HEK293 (cell line): ENCODE results near the gene PJVK.
"Not testable (repeated sequence)": the region's sequence is repeated elsewhere in the genome, so short reads cannot be mapped to it uniquely, and the experiment has no call there.

ENCODE experiments used
- CTCF ChIA-PET: fragments of 350-600 bp; formaldehyde crosslinking; extraction: SDS; loops from one replicate; lab custom pipeline; 2021; ENCODE audit warnings: antibody characterized with exemption; lab: Yijun Ruan, JAX
- POLR2A ChIA-PET: fragments of 300-600 bp; formaldehyde crosslinking; extraction: SDS; loops from one replicate; lab custom pipeline; 2020; ENCODE audit warnings: antibody characterized with exemption, inconsistent platforms; lab: Yijun Ruan, JAX
- H3K27ac ChIP-seq: fragments of 200-500 bp; sonication (Bioruptor generic); 2 replicates; pipeline ENCODE4 v1.5.1; 2014; ENCODE audit warnings: low read depth, low read length, control low read depth, inconsistent platforms; ENCODE audit errors: extremely low read depth
- H3K36me3 ChIP-seq, 2 experiments: fragments of 200-500 bp in 1 of 2; sonication (Bioruptor generic) in 1 of 2; 1 replicate in 1 of 2; 2 replicates in 1 of 2; pipeline ENCODE4 v1.5.1; 2014 to 2017; ENCODE audit warnings: inconsistent platforms in 2 of 2, low read length in 2 of 2; ENCODE audit not compliant: control insufficient read depth in 2 of 2, insufficient read depth in 1 of 2
- H3K4me1 ChIP-seq: fragments of 200-500 bp; sonication (Bioruptor generic); 2 replicates; pipeline ENCODE4 v1.5.1; 2014; ENCODE audit warnings: mild to moderate bottlenecking, low read length, inconsistent platforms; ENCODE audit not compliant: control insufficient read depth, insufficient read depth
- H3K4me3 ChIP-seq: 2 replicates; pipeline ENCODE4 v1.5.1; 2011; ENCODE audit warnings: low read depth, mild to moderate bottlenecking, control low read depth, low read length, moderate library complexity
- H3K9me3 ChIP-seq: fragments of 200-500 bp; sonication (Bioruptor generic); 2 replicates; pipeline ENCODE4 v1.5.1; 2014; ENCODE audit warnings: low read depth, low read length, inconsistent platforms; ENCODE audit not compliant: control insufficient read depth, insufficient read depth
- GLIS1 ChIP-seq: fragments of 450-650 bp; formaldehyde crosslinking; IDR thresholded peaks from 2 replicates; pipeline ENCODE4 v1.5.1; 2016; ENCODE audit warnings: missing biosample characterization, missing genetic modification characterization
- HOXD13 ChIP-seq: sonication (generic); formaldehyde crosslinking; IDR thresholded peaks from 2 replicates; pipeline ENCODE4 v1.8.0; 2022; ENCODE audit warnings: missing genetic modification reagents, borderline replicate concordance
- YY2 ChIP-seq: fragments of 450-650 bp; formaldehyde crosslinking; IDR thresholded peaks from 2 replicates; pipeline ENCODE4 v1.5.1; 2016; ENCODE audit warnings: missing biosample characterization, missing genetic modification characterization
- ZBTB20 ChIP-seq: fragments of 450-650 bp; formaldehyde crosslinking; IDR thresholded peaks from 2 replicates; pipeline ENCODE4 v1.5.1; 2016; ENCODE audit warnings: missing biosample characterization, missing genetic modification characterization
- ZIC2 ChIP-seq: fragments of 450-650 bp; formaldehyde crosslinking; IDR thresholded peaks from 2 replicates; pipeline ENCODE4 v1.5.1; 2016; ENCODE audit warnings: missing biosample characterization, missing genetic modification characterization
- ZNF202 ChIP-seq: fragments of 450-650 bp; formaldehyde crosslinking; IDR thresholded peaks from 2 replicates; pipeline ENCODE4 v1.5.1; 2016; ENCODE audit warnings: missing biosample characterization, missing genetic modification characterization, borderline replicate concordance
- ZNF248 ChIP-seq: fragments of 450-650 bp; formaldehyde crosslinking; IDR thresholded peaks from 2 replicates; pipeline ENCODE4 v1.5.1; 2017; ENCODE audit warnings: missing biosample characterization, missing genetic modification characterization
- ZNF324 ChIP-seq: fragments of 450-650 bp; formaldehyde crosslinking; IDR thresholded peaks from 2 replicates; pipeline ENCODE4 v1.5.1; 2016; ENCODE audit warnings: missing biosample characterization, missing genetic modification characterization
- ZNF423 ChIP-seq: fragments of 450-650 bp; formaldehyde crosslinking; IDR thresholded peaks from 2 replicates; pipeline ENCODE4 v1.5.1; 2016; ENCODE audit warnings: missing biosample characterization, missing genetic modification characterization
- ZNF626 ChIP-seq: fragments of 450-650 bp; sonication (Bioruptor Pico); formaldehyde crosslinking; IDR thresholded peaks from 2 replicates; pipeline ENCODE4 v1.5.1; 2018; ENCODE audit warnings: missing biosample characterization, missing genetic modification characterization, inconsistent platforms
- ZNF776 ChIP-seq: fragments of 450-650 bp; formaldehyde crosslinking; IDR thresholded peaks from 2 replicates; pipeline ENCODE4 v1.5.0; 2017; ENCODE audit warnings: missing biosample characterization, missing genetic modification characterization, borderline replicate concordance
- TF ChIP-seq, protein P1 (sequence below): fragments of 450-650 bp; formaldehyde crosslinking; IDR thresholded peaks from 2 replicates; pipeline ENCODE4 v1.5.1; 2016; ENCODE audit warnings: missing biosample characterization, missing genetic modification characterization
- TF ChIP-seq, protein P2 (sequence below): fragments of 450-650 bp; formaldehyde crosslinking; IDR thresholded peaks from 2 replicates; pipeline ENCODE4 v1.5.1; 2016; ENCODE audit warnings: missing biosample characterization, missing genetic modification characterization
- TF ChIP-seq, protein P3 (sequence below): fragments of 450-650 bp; formaldehyde crosslinking; IDR thresholded peaks from 2 replicates; pipeline ENCODE4 v1.5.1; 2016; ENCODE audit warnings: missing biosample characterization, missing genetic modification characterization, borderline replicate concordance
- TF ChIP-seq, protein P4 (sequence below): fragments of 450-650 bp; IDR thresholded peaks from 2 replicates; pipeline ENCODE4 v1.5.1; 2018; ENCODE audit warnings: missing biosample characterization, missing genetic modification characterization
- TF ChIP-seq, protein P5 (sequence below): fragments of 450-650 bp; formaldehyde crosslinking; IDR thresholded peaks from 2 replicates; pipeline ENCODE4 v1.5.1; 2016; ENCODE audit warnings: missing biosample characterization, missing genetic modification characterization

Gene PJVK

DNA sequence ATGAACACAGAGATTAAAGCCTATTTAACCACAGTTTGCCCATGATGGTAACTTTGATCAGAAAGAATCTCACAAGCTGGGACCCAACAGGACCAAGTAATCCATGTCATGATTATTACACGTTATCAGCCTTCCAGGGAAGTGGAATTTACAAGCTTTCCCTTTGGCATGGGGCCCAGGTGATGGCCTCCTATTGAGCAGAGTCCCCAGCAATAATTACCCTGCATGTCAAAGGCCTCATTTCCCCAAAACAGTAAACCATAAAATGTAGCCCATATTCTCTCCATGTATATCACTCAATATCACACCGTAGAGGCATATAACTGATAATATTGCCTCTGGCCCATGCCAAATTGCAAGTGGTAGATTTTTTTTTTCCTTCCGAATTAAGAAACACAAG, 39.1 kb upstream of the PJVK start (continued):
- TF ChIP-seq, protein P1, sequence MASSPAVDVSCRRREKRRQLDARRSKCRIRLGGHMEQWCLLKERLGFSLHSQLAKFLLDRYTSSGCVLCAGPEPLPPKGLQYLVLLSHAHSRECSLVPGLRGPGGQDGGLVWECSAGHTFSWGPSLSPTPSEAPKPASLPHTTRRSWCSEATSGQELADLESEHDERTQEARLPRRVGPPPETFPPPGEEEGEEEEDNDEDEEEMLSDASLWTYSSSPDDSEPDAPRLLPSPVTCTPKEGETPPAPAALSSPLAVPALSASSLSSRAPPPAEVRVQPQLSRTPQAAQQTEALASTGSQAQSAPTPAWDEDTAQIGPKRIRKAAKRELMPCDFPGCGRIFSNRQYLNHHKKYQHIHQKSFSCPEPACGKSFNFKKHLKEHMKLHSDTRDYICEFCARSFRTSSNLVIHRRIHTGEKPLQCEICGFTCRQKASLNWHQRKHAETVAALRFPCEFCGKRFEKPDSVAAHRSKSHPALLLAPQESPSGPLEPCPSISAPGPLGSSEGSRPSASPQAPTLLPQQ (tag by site-specific recombination): peak; percentile 38; the same call in 1 of the 2 replicates
- TF ChIP-seq GLIS1 (peak; percentile 45; the same call in 1 of the 2 replicates), ZIC2 (tag by site-specific recombination) (peak; percentile 54), ZNF423 (0 out of 2 replicates have a peak, but pooled peaks have one; percentile 8)

DNA sequence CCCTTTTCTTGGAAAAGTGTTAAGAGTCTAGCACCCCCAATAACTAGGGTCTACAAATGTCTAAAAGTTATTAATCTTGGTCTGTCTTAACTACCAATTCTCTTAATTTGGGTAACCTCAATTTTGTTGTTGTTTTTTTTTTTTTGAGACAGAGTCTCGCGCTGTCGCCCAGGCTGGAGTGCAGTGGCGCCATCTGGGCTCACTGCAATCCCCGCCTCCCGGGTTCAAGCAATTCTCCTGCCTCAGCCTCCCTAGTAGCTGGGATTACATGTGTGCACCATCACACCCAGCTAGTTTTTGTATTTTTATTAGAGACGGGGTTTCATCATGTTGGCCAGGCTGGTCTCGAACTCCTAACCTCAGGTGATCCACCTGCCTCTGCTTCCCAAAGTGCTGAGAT, 38.7 kb upstream of the PJVK start:
- H3K36me3 ChIP-seq, H3K27ac ChIP-seq, H3K4me1 ChIP-seq, H3K9me3 ChIP-seq, H3K4me3 ChIP-seq, POLR2A ChIA-PET: not testable (repeated sequence)
- TF ChIP-seq, protein P2, sequence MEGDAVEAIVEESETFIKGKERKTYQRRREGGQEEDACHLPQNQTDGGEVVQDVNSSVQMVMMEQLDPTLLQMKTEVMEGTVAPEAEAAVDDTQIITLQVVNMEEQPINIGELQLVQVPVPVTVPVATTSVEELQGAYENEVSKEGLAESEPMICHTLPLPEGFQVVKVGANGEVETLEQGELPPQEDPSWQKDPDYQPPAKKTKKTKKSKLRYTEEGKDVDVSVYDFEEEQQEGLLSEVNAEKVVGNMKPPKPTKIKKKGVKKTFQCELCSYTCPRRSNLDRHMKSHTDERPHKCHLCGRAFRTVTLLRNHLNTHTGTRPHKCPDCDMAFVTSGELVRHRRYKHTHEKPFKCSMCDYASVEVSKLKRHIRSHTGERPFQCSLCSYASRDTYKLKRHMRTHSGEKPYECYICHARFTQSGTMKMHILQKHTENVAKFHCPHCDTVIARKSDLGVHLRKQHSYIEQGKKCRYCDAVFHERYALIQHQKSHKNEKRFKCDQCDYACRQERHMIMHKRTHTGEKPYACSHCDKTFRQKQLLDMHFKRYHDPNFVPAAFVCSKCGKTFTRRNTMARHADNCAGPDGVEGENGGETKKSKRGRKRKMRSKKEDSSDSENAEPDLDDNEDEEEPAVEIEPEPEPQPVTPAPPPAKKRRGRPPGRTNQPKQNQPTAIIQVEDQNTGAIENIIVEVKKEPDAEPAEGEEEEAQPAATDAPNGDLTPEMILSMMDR (tag by site-specific recombination): peak; percentile 33; the same call in 1 of the 2 replicates
- TF ChIP-seq, protein P1 (tag by site-specific recombination): peak; percentile 10; the same call in 1 of the 2 replicates
- 0 out of 2 replicates have a peak, but pooled peaks have one; percentile 2 for TF ChIP-seq ZNF423
- CTCF ChIA-PET: interaction anchor here (0.6 to 4.2 kb wide), 6 partner anchors 16 to 470 kb away, joined by 3 to 61 read pairs (median 7); partner anchors contain the start of gene RBM45

DNA sequence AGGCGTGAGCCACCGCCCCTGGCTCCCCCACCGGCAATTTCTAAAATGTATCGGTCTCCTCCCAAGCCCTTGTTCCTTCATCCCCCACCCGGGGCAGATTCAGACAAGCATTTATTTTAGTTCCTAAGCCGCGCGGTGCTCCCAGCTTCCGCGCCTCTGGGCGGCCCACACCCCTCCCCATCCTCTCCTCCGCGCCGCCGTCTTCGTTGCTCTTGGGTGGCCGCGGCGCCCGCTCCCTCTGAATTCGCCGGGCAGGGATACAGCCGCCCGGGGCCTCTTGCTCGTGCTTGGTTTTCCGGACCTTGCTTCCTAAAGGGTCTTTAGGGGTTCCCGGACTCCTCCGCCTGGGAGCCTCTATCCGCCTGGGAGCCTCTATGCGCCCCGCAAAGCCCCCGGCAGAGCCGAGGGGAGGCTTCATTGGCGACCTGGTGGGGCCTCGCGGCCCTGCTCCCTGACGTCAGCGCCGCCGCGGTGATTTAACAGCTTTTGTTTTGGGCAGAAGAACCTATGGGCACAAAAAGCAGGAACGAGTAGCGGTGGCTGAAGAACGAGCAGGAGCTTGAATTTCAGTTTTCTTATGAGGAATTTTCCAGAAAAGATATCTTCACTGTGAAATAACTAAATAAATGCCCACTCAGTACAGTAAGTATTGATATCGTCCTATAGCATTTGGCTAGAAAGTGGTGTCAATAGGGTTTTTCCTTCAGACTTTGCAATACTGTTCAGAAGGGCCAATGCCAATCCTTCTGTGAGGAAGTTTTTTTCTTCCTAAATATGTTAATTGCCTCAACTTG, 37.5 kb upstream of the PJVK start:
- peak overlapping the region; percentile 67 for H3K4me3 ChIP-seq
- no peaks in the 10 kb centered on the region for H3K9me3 ChIP-seq
- CTCF ChIA-PET: interaction anchor here (0.6 to 4.2 kb wide), 23 partner anchors 9 to 547 kb away, joined by 3 to 61 read pairs (median 6); partner anchors contain the start of genes PJVK, PRKRA and RBM45
- POLR2A ChIA-PET: interaction anchor here (1.0 to 2.9 kb wide), 9 partner anchors 9 to 341 kb away, joined by 3 to 33 read pairs (median 5); partner anchors contain the start of genes PDE11A, PJVK, PRKRA and RBM45
- peak overlapping the region; percentile 88 for H3K27ac ChIP-seq
- no peaks in the 10 kb centered on the region for H3K4me1 ChIP-seq
- no peaks in the 10 kb centered on the region for H3K36me3 ChIP-seq
- TF ChIP-seq, protein P3, sequence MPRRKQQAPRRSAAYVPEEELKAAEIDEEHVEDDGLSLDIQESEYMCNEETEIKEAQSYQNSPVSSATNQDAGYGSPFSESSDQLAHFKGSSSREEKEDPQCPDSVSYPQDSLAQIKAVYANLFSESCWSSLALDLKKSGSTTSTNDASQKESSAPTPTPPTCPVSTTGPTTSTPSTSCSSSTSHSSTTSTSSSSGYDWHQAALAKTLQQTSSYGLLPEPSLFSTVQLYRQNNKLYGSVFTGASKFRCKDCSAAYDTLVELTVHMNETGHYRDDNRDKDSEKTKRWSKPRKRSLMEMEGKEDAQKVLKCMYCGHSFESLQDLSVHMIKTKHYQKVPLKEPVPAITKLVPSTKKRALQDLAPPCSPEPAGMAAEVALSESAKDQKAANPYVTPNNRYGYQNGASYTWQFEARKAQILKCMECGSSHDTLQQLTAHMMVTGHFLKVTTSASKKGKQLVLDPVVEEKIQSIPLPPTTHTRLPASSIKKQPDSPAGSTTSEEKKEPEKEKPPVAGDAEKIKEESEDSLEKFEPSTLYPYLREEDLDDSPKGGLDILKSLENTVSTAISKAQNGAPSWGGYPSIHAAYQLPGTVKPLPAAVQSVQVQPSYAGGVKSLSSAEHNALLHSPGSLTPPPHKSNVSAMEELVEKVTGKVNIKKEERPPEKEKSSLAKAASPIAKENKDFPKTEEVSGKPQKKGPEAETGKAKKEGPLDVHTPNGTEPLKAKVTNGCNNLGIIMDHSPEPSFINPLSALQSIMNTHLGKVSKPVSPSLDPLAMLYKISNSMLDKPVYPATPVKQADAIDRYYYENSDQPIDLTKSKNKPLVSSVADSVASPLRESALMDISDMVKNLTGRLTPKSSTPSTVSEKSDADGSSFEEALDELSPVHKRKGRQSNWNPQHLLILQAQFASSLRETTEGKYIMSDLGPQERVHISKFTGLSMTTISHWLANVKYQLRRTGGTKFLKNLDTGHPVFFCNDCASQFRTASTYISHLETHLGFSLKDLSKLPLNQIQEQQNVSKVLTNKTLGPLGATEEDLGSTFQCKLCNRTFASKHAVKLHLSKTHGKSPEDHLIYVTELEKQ (tag by site-specific recombination): no peak
- TF ChIP-seq ZNF248 (no peak), ZNF202 (tag by site-specific recombination) (no peak), YY2 (tag by site-specific recombination) (no peak), ZNF324 (no peak), HOXD13 (CRISPR knock-in tag) (0 out of 2 replicates have a peak, but pooled peaks have one; percentile 21), ZNF776 (tag by site-specific recombination) (no peak), ZBTB20 (peak; percentile 98), ZNF626 (tag by site-specific recombination) (no peak)
- TF ChIP-seq, protein P4, sequence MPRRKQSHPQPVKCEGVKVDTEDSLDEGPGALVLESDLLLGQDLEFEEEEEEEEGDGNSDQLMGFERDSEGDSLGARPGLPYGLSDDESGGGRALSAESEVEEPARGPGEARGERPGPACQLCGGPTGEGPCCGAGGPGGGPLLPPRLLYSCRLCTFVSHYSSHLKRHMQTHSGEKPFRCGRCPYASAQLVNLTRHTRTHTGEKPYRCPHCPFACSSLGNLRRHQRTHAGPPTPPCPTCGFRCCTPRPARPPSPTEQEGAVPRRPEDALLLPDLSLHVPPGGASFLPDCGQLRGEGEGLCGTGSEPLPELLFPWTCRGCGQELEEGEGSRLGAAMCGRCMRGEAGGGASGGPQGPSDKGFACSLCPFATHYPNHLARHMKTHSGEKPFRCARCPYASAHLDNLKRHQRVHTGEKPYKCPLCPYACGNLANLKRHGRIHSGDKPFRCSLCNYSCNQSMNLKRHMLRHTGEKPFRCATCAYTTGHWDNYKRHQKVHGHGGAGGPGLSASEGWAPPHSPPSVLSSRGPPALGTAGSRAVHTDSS (tag by site-specific recombination): no peak
- TF ChIP-seq, protein P5, sequence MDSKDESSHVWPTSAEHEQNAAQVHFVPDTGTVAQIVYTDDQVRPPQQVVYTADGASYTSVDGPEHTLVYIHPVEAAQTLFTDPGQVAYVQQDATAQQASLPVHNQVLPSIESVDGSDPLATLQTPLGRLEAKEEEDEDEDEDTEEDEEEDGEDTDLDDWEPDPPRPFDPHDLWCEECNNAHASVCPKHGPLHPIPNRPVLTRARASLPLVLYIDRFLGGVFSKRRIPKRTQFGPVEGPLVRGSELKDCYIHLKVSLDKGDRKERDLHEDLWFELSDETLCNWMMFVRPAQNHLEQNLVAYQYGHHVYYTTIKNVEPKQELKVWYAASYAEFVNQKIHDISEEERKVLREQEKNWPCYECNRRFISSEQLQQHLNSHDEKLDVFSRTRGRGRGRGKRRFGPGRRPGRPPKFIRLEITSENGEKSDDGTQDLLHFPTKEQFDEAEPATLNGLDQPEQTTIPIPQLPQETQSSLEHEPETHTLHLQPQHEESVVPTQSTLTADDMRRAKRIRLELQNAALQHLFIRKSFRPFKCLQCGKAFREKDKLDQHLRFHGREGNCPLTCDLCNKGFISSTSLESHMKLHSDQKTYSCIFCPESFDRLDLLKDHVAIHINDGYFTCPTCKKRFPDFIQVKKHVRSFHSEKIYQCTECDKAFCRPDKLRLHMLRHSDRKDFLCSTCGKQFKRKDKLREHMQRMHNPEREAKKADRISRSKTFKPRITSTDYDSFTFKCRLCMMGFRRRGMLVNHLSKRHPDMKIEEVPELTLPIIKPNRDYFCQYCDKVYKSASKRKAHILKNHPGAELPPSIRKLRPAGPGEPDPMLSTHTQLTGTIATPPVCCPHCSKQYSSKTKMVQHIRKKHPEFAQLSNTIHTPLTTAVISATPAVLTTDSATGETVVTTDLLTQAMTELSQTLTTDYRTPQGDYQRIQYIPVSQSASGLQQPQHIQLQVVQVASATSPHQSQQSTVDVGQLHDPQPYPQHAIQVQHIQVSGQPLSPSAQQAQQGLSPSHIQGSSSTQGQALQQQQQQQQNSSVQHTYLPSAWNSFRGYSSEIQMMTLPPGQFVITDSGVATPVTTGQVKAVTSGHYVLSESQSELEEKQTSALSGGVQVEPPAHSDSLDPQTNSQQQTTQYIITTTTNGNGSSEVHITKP (tag by site-specific recombination): no peak
